ENCODE data around the gene HMGN3.

HMGN3 gene

DNA sequence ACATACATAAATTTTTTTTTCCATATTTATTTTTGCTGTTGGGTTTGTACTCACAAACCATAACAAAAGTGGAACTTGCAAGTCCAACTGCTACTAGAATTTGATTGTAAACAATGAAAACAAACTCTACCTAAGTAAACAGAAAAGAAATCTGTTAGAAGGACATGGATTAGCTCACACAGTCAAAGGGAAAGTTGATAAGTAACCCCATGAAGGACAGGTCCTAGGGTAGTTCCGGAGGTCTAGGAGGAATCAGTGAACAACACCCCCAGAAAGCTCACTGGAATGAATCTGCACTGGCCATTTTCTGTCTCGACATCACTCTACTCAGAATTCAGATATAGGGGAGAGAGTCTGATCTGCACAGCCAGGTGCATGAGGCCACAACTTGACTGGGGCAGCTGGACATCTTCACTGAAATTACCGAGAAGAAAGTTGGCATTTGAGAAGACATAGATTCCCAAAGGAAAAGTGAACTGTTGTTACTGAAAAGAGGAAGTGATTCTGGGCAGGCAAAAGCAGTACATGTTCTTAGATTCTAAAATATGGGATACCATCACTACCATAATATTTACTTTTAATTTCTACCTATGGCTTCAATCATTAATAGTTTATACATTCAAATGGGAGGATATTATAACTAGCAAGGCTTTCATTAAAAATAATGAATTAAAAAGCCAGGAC is 76.4 kb downstream of the HMGN3 start:
- DNase-seq (ENCODE audit: low read depth) = no peak
- no peak overlapping the region for H3K4me3 ChIP-seq (ENCODE audit: low read depth, low read length)
- TF ChIP-seq POLR2A (IDR thresholded peaks at IDR 0.05; ENCODE audit: extremely low read depth, insufficient read length) (no peak), MYC (IDR thresholded peaks at IDR 0.05; ENCODE audit: low read depth, low read length) (no peak)
- TF ChIP-seq, protein P1, sequence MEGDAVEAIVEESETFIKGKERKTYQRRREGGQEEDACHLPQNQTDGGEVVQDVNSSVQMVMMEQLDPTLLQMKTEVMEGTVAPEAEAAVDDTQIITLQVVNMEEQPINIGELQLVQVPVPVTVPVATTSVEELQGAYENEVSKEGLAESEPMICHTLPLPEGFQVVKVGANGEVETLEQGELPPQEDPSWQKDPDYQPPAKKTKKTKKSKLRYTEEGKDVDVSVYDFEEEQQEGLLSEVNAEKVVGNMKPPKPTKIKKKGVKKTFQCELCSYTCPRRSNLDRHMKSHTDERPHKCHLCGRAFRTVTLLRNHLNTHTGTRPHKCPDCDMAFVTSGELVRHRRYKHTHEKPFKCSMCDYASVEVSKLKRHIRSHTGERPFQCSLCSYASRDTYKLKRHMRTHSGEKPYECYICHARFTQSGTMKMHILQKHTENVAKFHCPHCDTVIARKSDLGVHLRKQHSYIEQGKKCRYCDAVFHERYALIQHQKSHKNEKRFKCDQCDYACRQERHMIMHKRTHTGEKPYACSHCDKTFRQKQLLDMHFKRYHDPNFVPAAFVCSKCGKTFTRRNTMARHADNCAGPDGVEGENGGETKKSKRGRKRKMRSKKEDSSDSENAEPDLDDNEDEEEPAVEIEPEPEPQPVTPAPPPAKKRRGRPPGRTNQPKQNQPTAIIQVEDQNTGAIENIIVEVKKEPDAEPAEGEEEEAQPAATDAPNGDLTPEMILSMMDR (IDR thresholded peaks at IDR 0.05; ENCODE audit: low read depth, low read length) = no peak
- TF ChIP-seq, protein P2, sequence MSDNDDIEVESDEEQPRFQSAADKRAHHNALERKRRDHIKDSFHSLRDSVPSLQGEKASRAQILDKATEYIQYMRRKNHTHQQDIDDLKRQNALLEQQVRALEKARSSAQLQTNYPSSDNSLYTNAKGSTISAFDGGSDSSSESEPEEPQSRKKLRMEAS (IDR thresholded peaks at IDR 0.05; ENCODE audit: low read depth, low read length) = no peak

DNA sequence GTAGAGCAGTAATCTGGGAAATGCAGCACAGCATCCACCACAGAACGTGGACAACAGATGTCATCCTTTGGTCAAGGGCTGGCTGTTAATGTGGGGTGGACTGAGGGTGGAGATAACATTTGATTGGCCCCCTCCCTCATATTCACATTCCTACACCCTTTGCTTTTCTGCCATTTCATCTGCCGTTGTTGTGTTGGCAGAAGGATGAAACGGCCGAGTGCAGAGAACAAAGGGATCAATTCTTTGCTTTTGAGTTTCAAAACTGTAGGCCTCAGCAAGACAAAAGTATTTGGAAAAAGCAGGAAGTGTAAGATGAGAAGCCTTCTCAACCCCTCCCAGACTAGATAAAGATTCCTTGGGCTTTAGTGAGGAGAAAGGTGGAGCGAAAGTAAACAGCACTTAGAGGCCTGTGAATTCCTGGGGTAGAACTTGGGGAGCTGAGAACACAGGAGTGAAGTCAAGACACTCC is 82.2 kb downstream of the HMGN3 start:
- no peak for DNase-seq (ENCODE audit: low read depth)
- TF ChIP-seq, protein P2 (IDR thresholded peaks at IDR 0.05; ENCODE audit: low read depth, low read length) = no peak
- TF ChIP-seq POLR2A (IDR thresholded peaks at IDR 0.05; ENCODE audit: extremely low read depth, insufficient read length) (no peak), MYC (IDR thresholded peaks at IDR 0.05; ENCODE audit: low read depth, low read length) (no peak)
- TF ChIP-seq, protein P1 (IDR thresholded peaks at IDR 0.05; ENCODE audit: low read depth, low read length) = no peak
- no peak overlapping the region for H3K4me3 ChIP-seq (ENCODE audit: low read depth, low read length)

All from NB4 (cell line).